GM12878 (cell line): ENCODE measurements around the gene PHACTR1. TPM values are rescaled to one million over a fixed set of nuclear protein-coding genes. Genes with fewer than 3 reads are reported as not detected.
A peak's percentile ranks its signal among the peaks of the same experiment; 100 is the strongest.

Experiments
- ATAC-seq: fragments of 200-7000 bp; cut with Tn5 transposase; 3 replicates; pipeline ENCODE4 v1.9.1; 2020; ENCODE audit warnings: mild to moderate bottlenecking, moderate library complexity
- BruUV-seq: library from RNA; stranded (reverse); fragments of 400-500 nt; replicated peaks from 2 replicates; lab custom pipeline; 2021; lab: Mats Ljungman, UMichigan
- CTCF ChIA-PET: fragments of 300-600 bp; sonication (Branson Sonifier 250); formaldehyde crosslinking; extraction: SDS; loops from one replicate; lab custom pipeline; 2021; ENCODE audit warnings: inconsistent platforms; lab: Yijun Ruan, JAX
- POLR2A ChIA-PET: fragments of 350-600 bp; formaldehyde crosslinking; extraction: SDS; loops from one replicate; lab custom pipeline; 2021; ENCODE audit warnings: inconsistent platforms; lab: Charles Lee
- RAD21 ChIA-PET: fragments of 300-600 bp; sonication (Branson Sonifier 250); formaldehyde crosslinking; loops from one replicate; lab custom pipeline; 2023; ENCODE audit warnings: antibody characterized with exemption; ENCODE audit not compliant: unreplicated experiment; lab: Charles Lee
- SMC1A ChIA-PET: fragments of 300-600 bp; sonication (Branson Sonifier 250); formaldehyde crosslinking; loops from one replicate; lab custom pipeline; 2023; ENCODE audit not compliant: unreplicated experiment, uncharacterized antibody; lab: Charles Lee
- DNase-seq: peaks from one replicate; pipeline ENCODE4 v3.0.0-alpha.2; 2011; ENCODE audit warnings: low read depth, low spot score
- FAIRE-seq: peaks from 3 replicates; lab custom pipeline; 2011; peaks lifted over from hg19 to GRCh38; lab: Jason Lieb, UNC
- H2AFZ ChIP-seq: 2 replicates; pipeline ENCODE4 v1.6.0; 2011; ENCODE audit warnings: low read depth, low read length, control low read depth; ENCODE audit not compliant: control insufficient read depth
- H3K27ac ChIP-seq: 2 replicates; pipeline ENCODE4 v1.5.1; 2011; ENCODE audit warnings: control low read depth; ENCODE audit not compliant: control insufficient read depth, insufficient read depth
- H3K27me3 ChIP-seq, 2 experiments: replicated peaks in 1 of 2; 2 replicates each; pipeline versions ENCODE4 v1.6.0 to v1.6.1; 2011; ENCODE audit warnings: low read length in 1 of 2; ENCODE audit not compliant: control insufficient read depth in 2 of 2, insufficient read depth in 2 of 2
- H3K36me3 ChIP-seq, 2 experiments: 2 replicates each; pipeline ENCODE4 v1.5.1; 2011; ENCODE audit warnings: low read length in 1 of 2; ENCODE audit not compliant: control insufficient read depth in 2 of 2, insufficient read depth in 2 of 2
- H3K4me1 ChIP-seq: 2 replicates; pipeline ENCODE4 v1.6.1; 2011; ENCODE audit warnings: mild to moderate bottlenecking, low read length, moderate library complexity, mixed read lengths; ENCODE audit not compliant: control insufficient read depth, insufficient read depth
- H3K4me2 ChIP-seq: 2 replicates; pipeline ENCODE4 v1.6.0; 2011; ENCODE audit warnings: control low read depth; ENCODE audit not compliant: control insufficient read depth, insufficient read depth
- H3K4me3 ChIP-seq: fragments of 200-600 bp; sonication (generic); 2 replicates; pipeline ENCODE4 v1.5.1; 2016
- H3K79me2 ChIP-seq: 2 replicates; pipeline ENCODE4 v1.6.0; 2011; ENCODE audit warnings: low read length; ENCODE audit not compliant: control insufficient read depth, insufficient read depth
- H3K9ac ChIP-seq: 2 replicates; pipeline ENCODE4 v1.8.0; 2011; ENCODE audit warnings: low read length, control low read depth, mixed read lengths; ENCODE audit not compliant: control insufficient read depth, insufficient read depth
- H3K9me3 ChIP-seq: replicated peaks from 3 replicates; pipeline ENCODE4 v1.5.1; 2011; ENCODE audit warnings: mild to moderate bottlenecking, low read length; ENCODE audit not compliant: control insufficient read depth, insufficient read depth
- H4K20me1 ChIP-seq: 2 replicates; pipeline ENCODE4 v1.6.0; 2011; ENCODE audit not compliant: control insufficient read depth, insufficient read depth
- BHLHE40 ChIP-seq, 2 experiments: fragments of 450-650 bp in 1 of 2; IDR thresholded peaks; 2 replicates each; pipeline ENCODE4 v1.6.1; 2011 to 2017; ENCODE audit warnings: low read depth in 2 of 2, borderline replicate concordance in 1 of 2, improper control_type of control experiment in 1 of 2, low read length in 1 of 2, mild to moderate bottlenecking in 1 of 2
- BRCA1 ChIP-seq: IDR thresholded peaks from 2 replicates; pipeline ENCODE4 v1.6.1; 2011; ENCODE audit warnings: low read depth, low read length, improper control_type of control experiment
- CEBPB ChIP-seq, 2 experiments: fragments of 150-350 bp in 1 of 2; IDR thresholded peaks; 2 replicates each; pipeline ENCODE4 v1.6.1; 2012 to 2014; ENCODE audit warnings: low read depth in 2 of 2, low read length in 2 of 2, borderline replicate concordance in 1 of 2, inconsistent platforms in 1 of 2
- CREB1 ChIP-seq: IDR thresholded peaks from 2 replicates; pipeline ENCODE4 v1.6.1; 2012; ENCODE audit warnings: low read depth, mild to moderate bottlenecking, inconsistent platforms
- CREM ChIP-seq: IDR thresholded peaks from 2 replicates; pipeline ENCODE4 v1.6.1; 2014; ENCODE audit warnings: antibody characterized with exemption, low read depth
- DPF2 ChIP-seq: fragments of 450-650 bp; IDR thresholded peaks from 2 replicates; pipeline ENCODE4 v1.6.1; 2017; ENCODE audit warnings: mild to moderate bottlenecking
- ETV6 ChIP-seq, 2 experiments: fragments of 450-650 bp in 1 of 2; IDR thresholded peaks in 1 of 2; conservative IDR thresholded peaks in 1 of 2; 2 replicates each; pipeline ENCODE4 v1.6.1; 2014; ENCODE audit warnings: antibody characterized with exemption in 1 of 2, borderline replicate concordance in 1 of 2, low read depth in 1 of 2, mild to moderate bottlenecking in 1 of 2, moderate library complexity in 1 of 2
- FOS ChIP-seq: IDR thresholded peaks from 3 replicates; pipeline ENCODE4 v1.6.1; 2011; ENCODE audit warnings: borderline replicate concordance; ENCODE audit not compliant: insufficient read length; ENCODE audit errors: extremely low read depth
- FOXK2 ChIP-seq: fragments of 450-650 bp; IDR thresholded peaks from 2 replicates; pipeline ENCODE4 v1.6.1; 2017; ENCODE audit warnings: mild to moderate bottlenecking, moderate library complexity
- JUND ChIP-seq: IDR thresholded peaks from 2 replicates; pipeline ENCODE4 v1.6.1; 2012; ENCODE audit warnings: low read depth, mild to moderate bottlenecking, low read length, improper control_type of control experiment, moderate library complexity
- MEF2A ChIP-seq: IDR thresholded peaks from 2 replicates; pipeline ENCODE4 v1.6.1; 2011; ENCODE audit warnings: low read depth, mild to moderate bottlenecking, low read length, moderate library complexity; ENCODE audit not compliant: insufficient read depth
- MEF2B ChIP-seq: fragments of 450-650 bp; IDR thresholded peaks from 2 replicates; pipeline ENCODE4 v1.6.1; 2018; ENCODE audit warnings: mild to moderate bottlenecking, moderate library complexity; ENCODE audit not compliant: partially characterized antibody, poor library complexity, severe bottlenecking
- PAX5 ChIP-seq: IDR thresholded peaks from 2 replicates; pipeline ENCODE4 v1.6.1; 2011; ENCODE audit warnings: low read depth, low read length, borderline replicate concordance
- POLR2AphosphoS5 ChIP-seq: IDR thresholded peaks from 2 replicates; pipeline ENCODE4 v1.6.1; 2011; ENCODE audit warnings: mild to moderate bottlenecking, low read length, inconsistent platforms
- RAD21 ChIP-seq: IDR thresholded peaks from 2 replicates; pipeline ENCODE4 v1.6.1; 2011; ENCODE audit warnings: mild to moderate bottlenecking, low read depth, low read length, moderate library complexity; ENCODE audit not compliant: insufficient read depth
- RB1 ChIP-seq: fragments of 450-650 bp; formaldehyde crosslinking; IDR thresholded peaks from 2 replicates; pipeline ENCODE4 v1.6.1; 2017; ENCODE audit warnings: mild to moderate bottlenecking, borderline replicate concordance
- RCOR1 ChIP-seq: conservative IDR thresholded peaks from 2 replicates; pipeline ENCODE4 v1.6.1; 2012; ENCODE audit warnings: low read depth, low read length, improper control_type of control experiment
- RUNX3 ChIP-seq: IDR thresholded peaks from 2 replicates; pipeline ENCODE4 v1.6.1; 2012; ENCODE audit warnings: low read length, inconsistent platforms
- SREBF2 ChIP-seq: IDR thresholded peaks from 2 replicates; pipeline ENCODE4 v1.6.1; 2012; ENCODE audit warnings: mild to moderate bottlenecking, low read length
- SUPT20H ChIP-seq: IDR thresholded peaks from 2 replicates; pipeline ENCODE4 v1.6.1; 2011; ENCODE audit warnings: low read depth, mild to moderate bottlenecking, low read length, moderate library complexity, borderline replicate concordance; ENCODE audit not compliant: control insufficient read depth
- ZBTB4 ChIP-seq: fragments of 450-650 bp; formaldehyde crosslinking; IDR thresholded peaks from 2 replicates; pipeline ENCODE4 v1.4.0; 2022; ENCODE audit warnings: mild to moderate bottlenecking, moderate library complexity
- ZNF24 ChIP-seq: fragments of 450-650 bp; IDR thresholded peaks from 2 replicates; pipeline ENCODE4 v1.6.1; 2017; ENCODE audit warnings: antibody characterized with exemption, mild to moderate bottlenecking
- ZSCAN29 ChIP-seq: fragments of 450-650 bp; IDR thresholded peaks from 2 replicates; pipeline ENCODE4 v1.6.1; 2017; ENCODE audit warnings: mild to moderate bottlenecking, moderate library complexity
- WGBS: methylation state at CpG from one replicate; pipeline ENCODE4 v1.1.6; 2016; ENCODE audit warnings: low lambda C conversion rate; ENCODE audit not compliant: insufficient replicate concordance, insufficient coverage; ENCODE audit errors: missing lambda C conversion rate; 5-methylcytosine and 5-hydroxymethylcytosine counted together
- in situ Hi-C: fragments of 300-500 bp; cut with MboI; formaldehyde crosslinking; loops from 9 replicates; pipeline ENCODE4 v1.14.3; 2018; ENCODE audit warnings: mixed read lengths
- intact Hi-C: fragments of 100-400 bp; cut with micrococcal nuclease; formaldehyde crosslinking; loops from one replicate; pipeline ENCODE4 v1.14.2; 2022; ENCODE audit not compliant: unreplicated experiment
- polyA plus RNA-seq, 11 experiments: library from polyadenylated mRNA; depleted of rRNA in 4 of 11; unstranded in 6 of 11; stranded (reverse) in 5 of 11; fragments of >200 nt; fragmentation: Nextera tagmentation in 4 of 11; fragmentation: Illumina TruSeq in 1 of 11; extraction: Ambion mirVana in 4 of 11; extraction: Trizol in 1 of 11; gene quantifications; 1 replicate in 1 of 11; 2 replicates in 10 of 11; pipeline versions ENCODE4 v1.2.1 to v1.2.3, GENCODE V29; 2011 to 2016; ENCODE audit warnings: inconsistent platforms in 2 of 11, missing spikeins in 2 of 11, low read depth in 1 of 11
- total RNA-seq, 4 experiments: library from RNA; depleted of rRNA in 3 of 4; stranded (reverse); fragments of >200 nt in 3 of 4; fragmentation: Illumina TruSeq in 1 of 4; extraction: Trizol in 1 of 4; gene quantifications; 2 replicates each; pipeline versions ENCODE4 v1.2.1 to v1.2.3, GENCODE V29; 2013 to 2021

PHACTR1 gene
- total and polyA plus RNA-seq, 10 of the 15 experiments (the other 5 are each of a cell fraction or from before 2014, with no cell fraction given) = 34.2 to 94.6 (median 62.3) TPM

- no peaks in the 10 kb centered on the region for H3K36me3 ChIP-seq
- peak overlapping the region; percentile 50 for H3K27ac ChIP-seq
- H3K9me3 ChIP-seq = peaks cover 7% of the 10 kb centered on the region
- DNase-seq (peak; percentile 55), ATAC-seq (peak; percentile 25), FAIRE-seq (no peak)
- POLR2A ChIA-PET = interaction anchor here (1.0 to 3.3 kb wide), 6 partner anchors 10 to 42 kb away, joined by 3 to 26 read pairs (median 8); no protein-coding TSS in a partner anchor
- no TSS peak for BruUV-seq
- no peak overlapping the region; the same call in 1 of the 2 replicates for H2AFZ ChIP-seq
- peak overlapping the region; percentile 52 for H3K4me3 ChIP-seq
- H3K79me2 ChIP-seq = no peaks in the 10 kb centered on the region
- in situ Hi-C loops (no loop called here), intact Hi-C loops (no loop called here)
- peak overlapping the region; percentile 96 for H3K4me2 ChIP-seq
- peak overlapping the region; percentile 5; the same call in 1 of the 2 replicates for H3K9ac ChIP-seq
- H3K27me3 ChIP-seq = no peaks in the 10 kb centered on the region
- SMC1A ChIA-PET = interaction anchor here (0.6 to 6.6 kb wide), 17 partner anchors 9 to 224 kb away, joined by 3 to 81 read pairs (median 5); partner anchors contain the start of gene TBC1D7
- CTCF ChIA-PET = interaction anchor here (0.9 to 5.2 kb wide), 7 partner anchors 12 to 69 kb away, joined by 3 to 45 read pairs (median 14); no protein-coding TSS in a partner anchor
- RAD21 ChIA-PET = interaction anchor here (0.9 to 5.0 kb wide), 15 partner anchors 12 to 168 kb away, joined by 3 to 116 read pairs (median 5); partner anchors contain the start of gene TBC1D7
- no peaks in the 10 kb centered on the region for H4K20me1 ChIP-seq
- peaks cover 59% of the 10 kb centered on the region for H3K4me1 ChIP-seq
- WGBS = 0% methylated on average over 5 of the region's 5 CpGs
- TF ChIP-seq SREBF2 (no peak), RB1 (no peak), BRCA1 (no peak), RAD21 (no peak), ZNF24 (no peak), FOS (no peak), DPF2 (no peak), POLR2AphosphoS5 (no peak), MEF2A (peak; percentile 77), RUNX3 (peak; percentile 54), JUND (no peak), CREB1 (no peak), SUPT20H (no peak), MEF2B (peak; percentile 23), CREM (peak; percentile 47; the same call in 1 of the 2 replicates), PAX5 (no peak; the same call in 1 of the 2 replicates), BHLHE40 (IDR thresholded peaks at IDR 0.05; ENCODE audit: borderline replicate concordance in 1 of 2, low read depth in 2 of 2, low read length in 1 of 2) (no peak; a peak in 1 of 4 replicates), CEBPB (IDR thresholded peaks at IDR 0.05; ENCODE audit: borderline replicate concordance in 1 of 2, low read depth in 2 of 2, low read length in 2 of 2) (no peak), ZSCAN29 (no peak), FOXK2 (no peak), ZBTB4 (CRISPR knock-in tag) (no peak), RCOR1 (no peak), ETV6 (conservative IDR thresholded peaks at IDR 0.05 in 1 of 2, IDR thresholded peaks at IDR 0.05 in 1 of 2; ENCODE audit: borderline replicate concordance in 1 of 2, low read depth in 1 of 2) (0 out of 4 replicates have a peak, but pooled peaks of 1 of the 2 experiments have one; percentile 27)
These were observed 544.3 kb downstream of the PHACTR1 start for GRCh38 chr6:13260831-13261230.
